Fibroblast of lung (primary cell): ENCODE measurements around the gene SEC24B. TPM values are rescaled to one million over a fixed set of nuclear protein-coding genes. Genes with fewer than 3 reads are reported as not detected.

Source experiments
- DNase-seq, 2 donors: peaks; one replicate each; pipeline versions ENCODE4 v3.0.0 to v3.0.0-alpha.2; 2010; ENCODE audit warnings: low read depth in 2 of 2
- H2AFZ ChIP-seq: 2 replicates; pipeline ENCODE4 v1.5.1; 2012; ENCODE audit warnings: low read length, control low read depth, inconsistent platforms
- H3K27ac ChIP-seq: 2 replicates; pipeline ENCODE4 v1.5.1; 2011; ENCODE audit warnings: low read length, control low read depth; ENCODE audit not compliant: insufficient read depth
- H3K27me3 ChIP-seq: 2 replicates; pipeline ENCODE4 v1.5.1; 2011; ENCODE audit warnings: mild to moderate bottlenecking, low read length; ENCODE audit not compliant: control insufficient read depth, insufficient read depth
- H3K36me3 ChIP-seq: 2 replicates; pipeline ENCODE4 v1.5.1; 2011; ENCODE audit warnings: low read length; ENCODE audit not compliant: control insufficient read depth, insufficient read depth
- H3K4me1 ChIP-seq: 2 replicates; pipeline ENCODE4 v1.5.1; 2011; ENCODE audit warnings: low read length; ENCODE audit not compliant: control insufficient read depth, insufficient read depth; ENCODE audit errors: extremely low read depth
- H3K4me2 ChIP-seq: 2 replicates; pipeline ENCODE4 v1.5.1; 2011; ENCODE audit warnings: low read length, control low read depth; ENCODE audit not compliant: insufficient read depth; ENCODE audit errors: extremely low read depth
- H3K4me3 ChIP-seq, 4 experiments: fragments of 200-600 bp in 1 of 4; sonication (generic) in 1 of 4; replicated peaks in 1 of 4; 2 replicates each; pipeline ENCODE4 v1.5.1; 2011 to 2016; ENCODE audit warnings: low read length in 4 of 4, low read depth in 3 of 4, mild to moderate bottlenecking in 3 of 4, control low read depth in 2 of 4, inconsistent platforms in 1 of 4, mixed read lengths in 1 of 4; ENCODE audit not compliant: insufficient read depth in 1 of 4; ENCODE audit errors: control extremely low read depth in 1 of 4
- H3K79me2 ChIP-seq: 2 replicates; pipeline ENCODE4 v1.5.1; 2012; ENCODE audit warnings: mild to moderate bottlenecking, low read length, inconsistent platforms; ENCODE audit not compliant: control insufficient read depth, insufficient read depth
- H3K9ac ChIP-seq: 2 replicates; pipeline ENCODE4 v1.5.1; 2011; ENCODE audit warnings: mild to moderate bottlenecking, low read length, control low read depth; ENCODE audit not compliant: insufficient read depth
- H3K9me3 ChIP-seq: 2 replicates; pipeline ENCODE4 v1.5.1; 2012; ENCODE audit warnings: low read depth, low read length; ENCODE audit not compliant: control insufficient read depth, insufficient read depth
- H4K20me1 ChIP-seq: 2 replicates; pipeline ENCODE4 v1.5.1; 2011; ENCODE audit warnings: low read length; ENCODE audit not compliant: control insufficient read depth, insufficient read depth; ENCODE audit errors: extremely low read depth
- CTCF ChIP-seq, 2 donors: IDR thresholded peaks in 1 of 2; conservative IDR thresholded peaks in 1 of 2; 1 replicate in 1 of 2; 2 replicates in 1 of 2; pipeline ENCODE4 v1.5.1; 2011 to 2012; ENCODE audit warnings: low read length in 2 of 2, control low read depth in 1 of 2, inconsistent platforms in 1 of 2, low read depth in 1 of 2, mild to moderate bottlenecking in 1 of 2
- EZH2 ChIP-seq: IDR thresholded peaks from 2 replicates; pipeline ENCODE4 v1.5.1; 2012; ENCODE audit warnings: low read length, control low read depth, mild to moderate bottlenecking; ENCODE audit errors: missing control alignments
- polyA plus RNA-seq, 2 donors: library from polyadenylated mRNA; depleted of rRNA in 1 of 2; stranded (reverse) in 1 of 2; unstranded in 1 of 2; fragments of >200 nt; gene quantifications; 2 replicates each; pipeline ENCODE4 v1.2.1, GENCODE V29; 2011 to 2012; ENCODE audit warnings: missing spikeins in 1 of 2
- total RNA-seq: library from RNA; depleted of rRNA; stranded (reverse); fragments of >200 nt; gene quantifications from 2 replicates; pipeline ENCODE4 v1.2.1, GENCODE V29; 2014

SEC24B gene
- total and polyA plus RNA-seq, 2 donors (not counting 1 experiment from before 2014, with no cell fraction given), result 16.3 to 47.9 TPM

- TF ChIP-seq CTCF (conservative IDR thresholded peaks at IDR 0.05 in 1 of 2, IDR thresholded peaks at IDR 0.05 in 1 of 2; ENCODE audit: low read depth in 1 of 2, low read length in 2 of 2) (no peak), EZH2 (no peak)
Measured at GRCh38 chr4:109408711-109409110, 24.9 kb upstream of the SEC24B start.

GRCh38 chr4:109410226-109410625, 23.4 kb upstream of the SEC24B start:
- Histone ChIP-seq H3K4me1 (no peaks in the 10 kb centered on the region), H3K9ac (no peak overlapping the region), H2AFZ (no peak overlapping the region), H3K27ac (no peak overlapping the region), H3K27me3 (no peaks in the 10 kb centered on the region), H3K4me2 (no peak overlapping the region), H3K79me2 (no peaks in the 10 kb centered on the region), H3K4me3 (no peak overlapping the region), H3K9me3 (no peaks in the 10 kb centered on the region), H3K36me3 (no peaks in the 10 kb centered on the region), H4K20me1 (no peaks in the 10 kb centered on the region)
- DNase-seq, result no peak
- TF ChIP-seq EZH2 (no peak), CTCF (conservative IDR thresholded peaks at IDR 0.05 in 1 of 2, IDR thresholded peaks at IDR 0.05 in 1 of 2; ENCODE audit: low read depth in 1 of 2, low read length in 2 of 2) (no peak)

More at GRCh38 chr4:109408711-109409110, 24.9 kb upstream of the SEC24B start:
- no peaks in the 10 kb centered on the region for H3K9me3 ChIP-seq
- H3K27ac ChIP-seq, result no peak overlapping the region
- H4K20me1 ChIP-seq, result no peaks in the 10 kb centered on the region
- H3K79me2 ChIP-seq, result no peaks in the 10 kb centered on the region
- no peak overlapping the region for H2AFZ ChIP-seq
- no peaks in the 10 kb centered on the region for H3K27me3 ChIP-seq
- no peak overlapping the region for H3K4me2 ChIP-seq
- no peaks in the 10 kb centered on the region for H3K36me3 ChIP-seq
- no peak overlapping the region for H3K4me3 ChIP-seq
- H3K4me1 ChIP-seq, result no peaks in the 10 kb centered on the region
- peak in 1 of 2 donors; percentile 6 for DNase-seq
- no peak overlapping the region for H3K9ac ChIP-seq

- Histone ChIP-seq H3K27ac (no peak overlapping the region), H2AFZ (no peak overlapping the region), H3K79me2 (no peaks in the 10 kb centered on the region), H3K27me3 (no peaks in the 10 kb centered on the region), H3K9ac (no peak overlapping the region), H3K36me3 (no peaks in the 10 kb centered on the region), H4K20me1 (no peaks in the 10 kb centered on the region), H3K4me3 (no peak overlapping the region), H3K9me3 (no peaks in the 10 kb centered on the region), H3K4me2 (no peak overlapping the region), H3K4me1 (no peaks in the 10 kb centered on the region)
- peak in 1 of 2 donors; percentile 81 for DNase-seq
- TF ChIP-seq CTCF (conservative IDR thresholded peaks at IDR 0.05 in 1 of 2, IDR thresholded peaks at IDR 0.05 in 1 of 2; ENCODE audit: low read depth in 1 of 2, low read length in 2 of 2), result no peak
Measured at GRCh38 chr4:109410776-109411175, 22.8 kb upstream of the SEC24B start.
